HG03135 (cell line): Measurements from ENCODE around the gene SLC5A2.
"Not testable (repeated sequence)": the region's sequence is repeated elsewhere in the genome, so short reads cannot be mapped to it uniquely, and the experiment has no call there.

Experiments
- ATAC-seq: cut with Tn5 transposase; IDR thresholded peaks from one replicate; pipeline ENCODE4 v1.9.1; 2021; ENCODE audit warnings: mild to moderate bottlenecking, moderate library complexity; ENCODE audit not compliant: unreplicated experiment

SLC5A2 gene

DNA sequence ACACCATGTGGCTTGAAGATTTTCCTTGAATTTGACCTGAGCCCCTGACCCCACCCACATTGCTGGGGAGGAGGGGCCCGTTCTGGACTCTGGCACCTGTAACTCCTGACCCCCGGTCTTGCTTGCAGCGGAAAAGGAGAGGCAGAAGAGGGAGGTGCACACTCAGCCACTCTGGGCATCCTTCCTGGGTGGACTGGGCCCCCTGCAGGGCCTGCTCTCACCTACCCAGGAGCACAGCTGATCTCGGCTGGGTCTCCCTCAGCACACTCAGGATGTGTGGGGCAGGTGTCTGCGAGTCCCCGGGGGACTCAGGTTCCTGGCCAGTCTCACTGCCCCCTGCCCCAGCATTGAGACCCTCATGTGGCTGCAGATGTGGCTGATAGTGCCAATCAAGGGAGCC, 40.8 kb downstream of the SLC5A2 start:
- ATAC-seq, result not testable (repeated sequence)

DNA sequence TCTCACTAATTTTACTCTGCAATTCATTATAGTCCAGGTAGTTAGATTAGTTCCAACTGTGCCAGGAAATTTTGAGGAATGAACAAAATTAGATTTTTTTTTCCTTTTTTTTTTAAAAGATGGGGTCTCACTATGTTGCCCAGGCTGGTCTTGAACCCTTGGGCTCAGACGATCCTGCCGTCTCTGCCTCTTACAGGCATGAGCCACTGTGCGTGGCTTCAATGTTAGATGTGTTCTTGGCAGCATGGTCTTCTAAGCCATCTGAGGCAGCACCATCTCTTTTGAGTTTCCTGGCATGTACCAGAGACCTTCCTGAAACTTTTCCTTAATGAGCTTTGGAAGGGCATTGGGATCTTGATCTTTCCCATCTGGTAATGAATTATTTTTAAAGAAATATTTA, 42.2 kb downstream of the SLC5A2 start:
- no peak for ATAC-seq

DNA sequence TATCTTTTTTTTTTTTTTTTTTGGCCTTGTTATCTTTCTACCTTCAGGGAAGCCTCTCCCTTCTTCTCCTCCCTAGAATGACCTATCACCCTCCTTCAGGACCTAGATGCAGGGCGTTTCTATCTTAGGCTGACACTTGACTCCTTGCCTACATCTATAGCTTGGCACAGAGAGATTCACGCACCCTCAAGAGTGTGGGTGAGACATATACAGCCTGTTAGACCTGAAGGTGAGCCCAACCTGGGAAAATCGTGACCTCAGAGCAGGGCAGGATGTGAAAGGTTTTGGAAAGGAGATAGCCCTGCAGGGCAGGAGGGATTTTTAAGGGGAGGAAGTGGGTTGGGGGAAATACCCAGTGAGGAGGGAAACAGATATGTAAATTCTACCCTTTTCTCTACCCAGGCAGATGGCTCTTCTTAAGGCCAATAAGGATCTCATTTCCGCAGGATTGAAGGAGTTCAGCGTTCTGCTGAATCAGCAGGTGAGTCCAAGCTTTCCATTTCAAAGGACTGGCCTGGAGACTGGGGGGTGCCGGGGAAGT, 44.9 kb downstream of the SLC5A2 start, which contains the start of gene AHSP:
AHSP (plus strand) TSS at position 167 of the 541 bp plus-strand sequence; CDS start at position 407, 240 bp downstream.
- ATAC-seq, result no peak

DNA sequence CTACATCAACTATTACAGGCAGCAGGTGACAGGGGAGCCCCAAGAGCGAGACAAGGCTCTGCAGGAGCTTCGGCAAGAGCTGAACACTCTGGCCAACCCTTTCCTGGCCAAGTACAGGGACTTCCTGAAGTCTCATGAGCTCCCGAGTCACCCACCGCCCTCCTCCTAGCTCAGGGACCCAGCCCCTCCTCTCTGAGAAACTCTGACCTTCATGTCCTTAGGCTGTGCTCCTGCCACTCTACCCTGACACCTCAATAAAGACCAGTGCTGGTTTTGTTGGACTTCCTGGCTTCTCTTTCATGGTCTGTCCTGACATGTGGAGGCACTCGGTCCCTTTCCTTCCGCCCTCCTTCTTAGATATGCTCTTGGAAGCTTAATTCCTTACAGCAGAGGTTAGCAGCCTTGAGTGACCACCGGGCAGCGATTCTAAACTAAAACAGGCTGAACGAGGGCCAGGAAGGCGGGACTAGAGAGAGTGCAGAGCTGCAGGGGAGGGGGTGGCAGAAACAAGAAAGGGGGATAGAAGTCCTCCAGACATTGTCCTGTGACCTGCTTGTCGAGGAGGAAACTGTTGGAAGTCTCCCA, 45.7 kb downstream of the SLC5A2 start:
- ATAC-seq, result no peak

DNA sequence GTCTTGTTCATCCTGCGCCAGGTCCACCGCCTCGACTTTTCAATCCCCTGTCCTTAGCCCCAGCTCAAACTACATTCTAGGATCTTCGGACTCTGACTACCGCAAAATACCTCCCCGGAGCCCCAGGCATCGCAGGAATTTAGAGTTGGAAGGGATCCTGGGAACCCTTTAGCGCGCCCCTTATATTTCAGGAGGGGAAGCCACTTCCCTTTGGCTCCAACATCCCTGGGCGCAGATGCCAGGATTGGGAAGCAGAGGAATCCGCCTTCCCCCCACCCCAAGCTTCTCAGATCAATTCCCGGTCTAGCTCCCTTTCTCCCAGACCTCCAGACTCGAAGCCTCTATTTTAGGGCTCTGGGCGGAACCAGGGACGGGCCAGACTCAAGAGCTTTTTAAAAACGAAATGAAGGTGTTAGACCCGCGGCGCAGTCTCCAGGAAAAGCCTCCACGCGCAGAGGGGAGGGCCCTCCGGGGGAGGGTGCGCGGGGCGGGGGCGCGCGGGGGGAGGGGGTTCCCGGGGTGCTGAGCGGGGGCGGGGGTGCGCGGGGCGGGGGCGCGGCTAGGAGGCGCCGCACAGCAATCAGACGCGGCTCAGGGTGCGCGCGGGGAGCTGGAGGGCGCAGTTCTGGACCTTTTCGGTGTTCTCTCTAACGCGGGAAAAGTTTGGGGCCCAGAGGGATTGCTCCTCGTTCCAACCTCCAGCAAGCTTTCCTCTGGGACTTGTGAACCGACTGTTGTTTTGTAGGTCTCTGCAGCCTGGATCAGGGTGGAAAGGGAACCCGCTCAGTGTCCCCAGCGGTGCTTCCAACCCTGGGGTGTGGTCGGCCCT, 46.4 kb downstream of the SLC5A2 start:
- ATAC-seq, result no peak

DNA sequence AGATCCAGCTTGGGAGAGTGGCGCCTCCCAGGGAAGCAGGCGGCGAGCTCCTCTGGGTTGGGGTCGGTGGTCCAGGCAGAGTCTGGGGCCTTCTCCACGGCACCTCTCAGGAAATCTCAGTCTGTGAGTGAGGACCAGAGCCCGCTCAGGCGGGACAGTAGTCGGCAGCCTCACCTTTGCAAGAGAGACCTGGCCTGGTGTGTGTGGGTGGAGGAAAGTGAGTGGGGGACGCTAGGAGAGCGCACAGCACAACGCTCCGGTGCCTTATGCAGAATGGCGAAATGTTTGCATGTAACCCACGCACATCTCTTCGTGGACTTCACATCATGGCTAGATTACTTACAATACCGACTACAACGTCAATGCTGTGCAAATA, 47.0 kb downstream of the SLC5A2 start:
- ATAC-seq, result no peak

DNA sequence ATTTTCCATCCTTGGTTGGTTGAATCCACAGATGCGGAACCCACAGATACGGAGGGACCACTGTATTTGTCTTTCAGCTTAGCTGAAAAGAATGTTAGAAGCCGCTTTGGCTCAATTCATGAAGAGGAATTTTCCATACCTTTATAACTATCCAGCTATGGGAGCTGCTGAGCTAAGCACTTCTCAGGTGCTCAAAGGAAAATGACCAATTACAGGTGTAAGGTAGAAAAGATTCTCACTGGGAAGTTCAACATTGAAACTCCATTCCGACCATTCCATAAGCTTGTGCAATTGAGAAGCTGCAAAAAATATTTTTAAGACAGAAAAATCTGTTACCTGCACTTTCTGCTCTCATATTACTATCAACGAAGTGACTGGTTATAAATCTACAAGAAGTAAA, 47.5 kb downstream of the SLC5A2 start:
- no peak for ATAC-seq

DNA sequence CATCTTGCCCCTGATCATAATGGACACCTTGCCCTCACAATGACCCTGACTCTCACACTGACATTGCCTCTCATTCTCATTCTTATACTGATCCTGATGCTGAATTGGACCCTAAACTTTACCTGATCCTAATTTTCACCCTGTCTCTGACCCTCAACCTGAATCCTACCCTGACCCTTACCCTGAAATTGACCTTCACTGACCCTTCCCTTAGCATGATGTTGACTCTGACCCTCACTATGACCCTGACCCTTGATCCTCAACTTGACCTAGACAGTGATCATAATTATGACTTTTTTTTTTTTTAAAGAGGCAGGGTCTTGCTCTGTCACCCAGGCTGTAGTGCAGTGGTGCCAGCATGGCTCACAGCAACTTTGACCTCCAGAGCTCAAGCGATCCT, 48.2 kb downstream of the SLC5A2 start:
- ATAC-seq, result no peak

DNA sequence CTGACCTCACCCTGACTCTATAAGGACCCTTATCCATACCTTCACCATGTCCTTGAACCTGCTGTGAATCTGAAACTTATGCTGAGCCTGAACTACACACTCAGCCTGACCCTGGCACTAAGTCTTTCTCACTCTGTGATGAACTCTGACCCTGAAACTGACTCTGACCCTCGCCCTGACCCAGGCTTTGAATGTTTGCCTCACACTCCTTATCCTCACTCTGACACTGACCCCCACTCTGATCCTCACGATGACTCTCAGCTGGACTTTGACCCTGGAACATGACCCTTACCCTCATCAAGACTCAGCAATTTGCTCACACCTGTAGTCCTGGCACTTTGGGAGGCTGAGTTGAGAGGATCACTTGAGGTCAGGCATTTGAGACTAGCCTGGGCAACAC, 49.2 kb downstream of the SLC5A2 start:
- no peak for ATAC-seq

DNA sequence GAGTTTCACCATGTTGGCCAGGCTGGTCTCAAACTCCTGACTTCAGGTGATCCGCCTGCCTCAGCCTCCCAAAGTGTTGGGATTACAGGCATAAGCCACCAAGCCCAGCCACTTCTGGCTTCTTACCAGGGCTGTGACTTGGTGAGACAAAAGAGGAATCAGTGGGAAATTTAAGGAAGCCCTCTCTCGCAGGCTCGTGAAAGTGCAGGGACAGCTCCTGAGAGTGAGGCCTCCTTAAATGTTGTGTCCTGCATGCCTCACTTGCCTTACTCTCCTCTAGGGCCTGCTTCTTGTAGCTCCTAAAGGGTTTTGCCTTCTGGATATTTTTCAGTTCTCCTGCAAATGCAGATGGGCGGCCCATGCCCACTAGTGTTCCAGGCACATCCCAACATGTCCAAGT, 50.0 kb downstream of the SLC5A2 start:
- no peak for ATAC-seq

DNA sequence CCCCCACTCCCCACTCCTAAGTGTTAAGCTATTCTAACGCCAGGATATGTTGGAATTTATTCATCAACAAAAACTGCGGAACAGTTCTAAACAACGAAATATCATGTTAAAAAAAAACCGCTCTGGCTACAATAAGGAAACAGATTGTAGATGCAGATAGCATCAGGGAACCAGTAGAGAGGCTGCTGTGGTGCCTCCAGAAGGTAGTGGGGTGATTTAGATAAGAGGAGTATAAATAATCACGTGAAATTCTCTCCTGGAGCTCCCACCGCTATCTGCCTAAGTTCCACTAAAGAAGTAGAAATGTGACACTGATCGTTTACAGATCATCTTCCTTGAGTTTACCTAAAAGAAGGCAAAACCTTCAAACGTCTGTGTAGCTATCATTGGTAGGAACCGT, 52.8 kb downstream of the SLC5A2 start:
- ATAC-seq, result no peak

DNA sequence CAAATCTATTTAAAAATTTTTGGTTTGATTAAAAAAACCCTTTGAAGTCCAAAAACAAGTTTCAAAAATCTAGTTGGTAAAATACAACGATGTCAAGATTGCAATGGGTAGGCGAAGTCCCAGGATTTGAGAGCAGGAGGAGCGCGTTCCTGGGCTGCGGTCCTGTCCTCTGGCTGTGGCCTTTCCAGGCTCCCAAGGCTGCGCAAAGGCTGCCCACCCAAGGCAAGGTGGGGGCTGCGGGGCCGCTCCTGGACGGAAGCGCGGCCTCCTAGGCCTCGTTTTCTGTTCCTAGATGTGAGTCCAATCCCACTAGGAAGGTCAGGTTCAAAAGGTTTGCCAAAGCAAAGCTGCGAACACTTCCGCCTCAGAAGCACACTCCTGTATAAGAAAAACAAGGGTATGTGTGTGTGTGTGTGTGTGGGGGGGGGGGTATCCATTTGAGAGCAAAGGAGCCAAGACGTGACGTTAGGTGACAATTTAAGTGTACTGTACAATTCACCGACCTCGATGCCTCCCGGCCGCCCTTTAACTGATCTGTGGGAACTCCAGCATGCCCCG, 54.0 kb downstream of the SLC5A2 start:
- no peak for ATAC-seq

DNA sequence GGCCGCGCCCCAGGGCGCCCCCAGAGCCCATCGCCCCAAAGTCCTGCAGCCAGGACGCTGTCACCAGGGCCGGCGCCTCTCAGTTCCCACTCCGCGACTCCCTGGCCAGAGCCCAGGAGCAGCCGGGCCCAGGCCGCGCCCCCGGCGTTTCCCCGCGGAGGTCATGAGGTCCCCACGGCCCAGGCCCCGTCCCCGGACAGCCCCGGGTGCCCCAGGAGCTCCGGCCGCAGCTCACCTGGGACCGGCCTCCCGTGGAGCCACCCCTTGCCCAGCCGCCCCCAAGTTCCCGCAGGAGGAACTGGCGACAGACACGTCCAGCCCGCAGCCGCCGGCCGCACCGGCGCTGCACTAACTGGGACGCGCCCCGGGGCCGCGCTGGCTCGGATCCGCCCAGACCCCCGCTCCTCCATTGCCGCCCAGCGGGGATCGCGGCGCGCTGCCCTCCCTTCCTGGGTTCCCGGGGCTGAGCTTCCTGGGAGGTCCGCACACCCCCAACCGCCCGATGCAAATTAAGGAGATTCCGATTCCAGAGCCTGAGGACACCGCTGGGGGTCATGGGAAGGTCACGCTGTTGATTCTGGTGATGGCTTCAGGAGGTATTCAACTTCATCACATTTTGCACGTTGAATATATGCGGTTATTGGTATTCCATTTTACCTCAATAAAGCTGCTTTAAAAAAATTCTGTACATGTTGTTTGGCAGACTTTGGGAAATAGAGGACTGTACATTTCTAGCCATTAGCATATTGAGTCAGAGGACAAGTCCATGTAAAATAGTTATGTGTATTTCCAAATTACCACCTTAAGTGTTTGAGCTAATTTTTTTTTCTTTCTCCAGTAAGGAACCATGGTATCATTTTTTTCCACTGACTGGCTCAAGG, 54.7 kb downstream of the SLC5A2 start:
- ATAC-seq, result no peak

DNA sequence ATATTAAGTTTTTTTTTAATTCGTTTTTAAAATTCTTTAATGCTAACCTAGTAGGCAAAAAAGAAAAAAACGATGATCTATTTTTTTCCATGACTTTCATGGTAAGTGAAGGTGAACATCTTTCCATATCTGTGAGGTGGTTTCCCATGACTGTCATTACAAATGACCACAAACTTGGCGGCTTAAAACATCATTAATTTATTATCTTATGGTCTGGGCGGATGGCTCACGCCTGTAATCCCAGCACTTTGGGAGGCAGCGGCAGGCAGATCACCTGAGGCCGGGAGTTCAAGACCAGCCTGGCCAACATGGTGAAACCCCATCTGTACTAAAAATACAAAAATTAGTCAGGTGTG, 55.3 kb downstream of the SLC5A2 start:
- not testable (repeated sequence) for ATAC-seq

DNA sequence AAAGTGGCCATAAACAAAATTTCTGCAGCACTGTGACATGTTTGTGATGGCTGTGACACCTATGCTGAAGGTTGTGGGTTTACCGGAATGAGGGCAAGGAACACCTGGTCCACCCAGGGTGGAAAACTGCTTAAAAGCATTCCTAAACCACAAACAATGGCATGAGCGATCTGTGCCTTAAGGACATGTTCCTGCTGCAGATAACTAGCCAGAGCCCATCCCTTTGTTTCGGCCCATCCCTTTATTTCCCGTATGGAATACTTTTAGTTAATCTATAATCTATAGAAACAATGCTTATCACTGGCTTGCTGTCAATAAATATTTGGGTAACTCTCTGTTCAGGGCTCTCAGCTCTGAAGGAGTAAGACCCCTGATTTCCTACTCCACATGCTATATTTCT, 56.8 kb downstream of the SLC5A2 start:
- ATAC-seq, result not testable (repeated sequence)
